Kidney capillary endothelial cell (primary cell): ENCODE data around the gene HUWE1.
"Not testable (repeated sequence)": the region's sequence is repeated elsewhere in the genome, so short reads cannot be mapped to it uniquely, and the experiment has no call there.

Source experiments
- DNase-seq: peaks from one replicate; pipeline ENCODE4 v3.0.0-alpha.2; 2018; ENCODE audit warnings: low spot score

Gene HUWE1

GRCh38 chrX:53531255-53531966 lies 155.1 kb downstream of the HUWE1 start:
- not testable (repeated sequence) for DNase-seq

GRCh38 chrX:53526999-53527398 lies 159.5 kb downstream of the HUWE1 start:
- DNase-seq, result no peak

DNA sequence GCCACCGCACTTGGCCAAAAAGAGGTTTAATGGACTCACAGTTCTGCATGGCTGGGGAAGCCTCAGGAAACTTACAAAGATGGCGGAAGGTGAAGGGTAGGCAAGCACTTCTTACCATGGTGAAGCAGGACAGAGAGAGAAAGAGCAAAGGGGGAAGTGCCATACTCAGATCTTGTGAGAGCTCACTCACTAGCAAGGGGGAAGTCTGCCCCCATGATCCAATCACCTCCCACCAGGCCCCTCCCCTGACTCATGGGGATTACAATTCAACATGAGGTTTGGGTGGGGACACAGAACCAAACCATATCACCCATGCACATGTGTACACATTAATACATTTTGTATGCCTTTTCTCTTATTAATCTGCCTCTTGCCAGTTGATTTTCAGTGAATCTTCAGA lies 175.2 kb downstream of the HUWE1 start:
- no peak for DNase-seq

DNA sequence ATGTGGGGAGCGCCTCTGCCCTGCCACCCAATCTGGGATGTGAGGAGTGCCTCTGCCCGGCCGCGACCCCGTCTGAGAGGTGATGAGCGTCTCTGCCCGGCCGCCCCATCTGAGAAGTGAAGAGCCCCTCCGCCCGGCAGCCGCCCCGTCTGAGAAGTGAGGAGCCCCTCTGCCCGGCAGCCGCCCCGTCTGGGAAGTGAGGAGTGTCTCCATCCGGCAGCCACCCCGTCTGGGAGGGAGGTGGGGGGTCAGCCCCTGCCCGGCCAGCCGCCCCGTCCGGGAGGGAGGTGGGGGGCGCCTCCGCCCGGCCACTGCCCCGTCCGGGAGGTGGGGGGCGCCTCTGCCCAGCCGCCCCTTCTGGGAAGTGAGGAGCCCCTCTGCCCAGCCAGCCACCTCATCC lies 182.5 kb downstream of the HUWE1 start:
- not testable (repeated sequence) for DNase-seq

DNA sequence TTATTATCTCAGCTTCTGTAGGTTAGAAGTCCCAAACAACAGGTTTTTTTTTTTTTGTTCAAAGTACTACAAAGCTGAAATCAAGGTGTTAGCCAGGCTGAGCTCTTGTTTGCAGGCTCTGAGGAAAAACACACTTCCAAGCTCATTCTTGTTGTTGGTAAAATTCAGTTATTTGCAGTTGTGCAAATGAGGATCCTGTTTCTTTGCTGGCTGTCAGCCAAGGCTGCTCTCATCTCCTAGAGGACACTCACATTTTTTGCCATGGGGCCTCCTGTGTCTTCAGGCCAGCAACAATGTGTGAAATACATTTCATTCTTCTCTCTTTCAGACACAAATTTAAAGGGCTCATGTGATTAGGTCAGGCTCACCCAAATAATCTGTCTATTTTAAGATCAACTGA lies 192.1 kb downstream of the HUWE1 start:
- DNase-seq, result no peak

GRCh38 chrX:53486285-53486684 lies 200.2 kb downstream of the HUWE1 start:
- DNase-seq, result no peak

DNA sequence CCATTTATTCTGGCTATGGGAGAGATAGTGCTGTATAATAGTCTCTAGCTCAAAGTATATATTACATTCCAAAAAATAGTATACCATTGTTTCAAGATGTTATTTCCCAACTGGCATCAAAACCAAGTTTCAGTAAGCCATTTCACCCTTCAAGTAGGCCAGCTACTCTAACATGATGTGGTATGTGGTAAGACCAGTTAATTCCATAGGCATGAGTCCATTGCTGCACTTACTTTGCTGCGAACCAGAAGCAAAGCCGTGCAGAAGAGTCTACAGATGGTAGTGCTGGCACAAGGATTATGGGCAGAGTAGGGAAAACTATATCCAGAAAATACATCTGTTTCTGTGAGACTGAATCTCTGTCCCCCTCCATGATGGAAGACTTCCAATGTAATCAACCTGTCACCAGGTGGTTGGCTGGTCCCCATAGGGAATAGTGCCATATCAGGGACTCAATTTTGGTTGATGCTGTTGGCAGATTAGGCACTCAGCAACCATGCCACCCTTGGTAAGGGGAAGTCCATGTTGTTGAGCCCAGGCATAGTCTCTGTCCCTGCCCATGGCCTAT lies 202.6 kb downstream of the HUWE1 start:
- DNase-seq, result no peak

- DNase-seq, result no peak
These were observed 203.1 kb downstream of the HUWE1 start for GRCh38 chrX:53483416-53483815.
